Liver (tissue), 9 donors: ENCODE results near the gene NRG2. TPM values are rescaled to one million over a fixed set of nuclear protein-coding genes. Genes with fewer than 3 reads are reported as not detected.

ENCODE experiments used
- DNase-seq: peaks from one replicate; pipeline ENCODE4 v3.0.0-alpha.2; 2017; ENCODE audit warnings: low spot score
- H3K27ac ChIP-seq, 2 donors: one replicate each; pipeline ENCODE4 v1.7.0; 2013; ENCODE audit warnings: inconsistent platforms in 2 of 2, low read length in 2 of 2, control low read depth in 1 of 2, low read depth in 1 of 2, mild to moderate bottlenecking in 1 of 2
- H3K27me3 ChIP-seq, 4 donors: one replicate each; pipeline versions ENCODE4 v1.6.1 to v1.7.0; 2013; ENCODE audit warnings: low read length in 3 of 4, inconsistent platforms in 1 of 4, mild to moderate bottlenecking in 1 of 4, moderate library complexity in 1 of 4; ENCODE audit not compliant: control insufficient read depth in 4 of 4, insufficient read depth in 4 of 4
- H3K36me3 ChIP-seq, 4 donors: one replicate each; pipeline versions ENCODE4 v1.6.1 to v1.7.0; 2013; ENCODE audit warnings: low read length in 3 of 4, mild to moderate bottlenecking in 3 of 4, low read depth in 1 of 4, moderate library complexity in 1 of 4; ENCODE audit not compliant: control insufficient read depth in 4 of 4, insufficient read depth in 3 of 4
- H3K4me1 ChIP-seq, 4 donors: one replicate each; pipeline versions ENCODE4 v1.6.1 to v1.7.0; 2013; ENCODE audit warnings: low read length in 3 of 4, mild to moderate bottlenecking in 3 of 4, moderate library complexity in 1 of 4; ENCODE audit not compliant: control insufficient read depth in 4 of 4, insufficient read depth in 4 of 4
- H3K4me3 ChIP-seq, 3 donors: one replicate each; pipeline versions ENCODE4 v1.6.1 to v1.7.0; 2013; ENCODE audit warnings: low read length in 3 of 3, control low read depth in 1 of 3, low read depth in 1 of 3, mild to moderate bottlenecking in 1 of 3
- H3K9ac ChIP-seq, 2 donors: one replicate each; pipeline ENCODE4 v1.7.0; 2013; ENCODE audit warnings: low read length in 2 of 2, mild to moderate bottlenecking in 2 of 2, moderate library complexity in 2 of 2, control low read depth in 1 of 2, low read depth in 1 of 2
- H3K9me3 ChIP-seq, 4 donors: one replicate each; pipeline versions ENCODE4 v1.6.1 to v1.7.0; 2013; ENCODE audit warnings: low read length in 3 of 4; ENCODE audit not compliant: control insufficient read depth in 4 of 4
- EGR1 ChIP-seq, 2 donors: IDR thresholded peaks; 2 replicates each; pipeline ENCODE4 v1.6.1; 2016 to 2018; ENCODE audit warnings: antibody characterized with exemption in 2 of 2, low read depth in 2 of 2
- HNF4A ChIP-seq, 2 donors: conservative IDR thresholded peaks; 2 replicates each; pipeline ENCODE4 v1.6.1; 2016; ENCODE audit warnings: antibody characterized with exemption in 2 of 2, mild to moderate bottlenecking in 2 of 2
- HNF4G ChIP-seq: IDR thresholded peaks from 2 replicates; pipeline ENCODE4 v1.6.1; 2016; ENCODE audit warnings: antibody characterized with exemption
- MAX ChIP-seq: IDR thresholded peaks from 2 replicates; pipeline ENCODE4 v1.6.1; 2016; ENCODE audit warnings: antibody characterized with exemption
- RAD21 ChIP-seq, 2 donors: IDR thresholded peaks; 2 replicates each; pipeline ENCODE4 v1.6.1; 2016; ENCODE audit warnings: antibody characterized with exemption in 2 of 2, mild to moderate bottlenecking in 2 of 2
- REST ChIP-seq: IDR thresholded peaks from 2 replicates; pipeline ENCODE4 v1.6.1; 2016; ENCODE audit warnings: antibody characterized with exemption, mild to moderate bottlenecking
- RXRA ChIP-seq, 2 donors: IDR thresholded peaks; 2 replicates each; pipeline ENCODE4 v1.6.1; 2017 to 2018; ENCODE audit warnings: antibody characterized with exemption in 2 of 2, mild to moderate bottlenecking in 1 of 2
- SP1 ChIP-seq: IDR thresholded peaks from 2 replicates; pipeline ENCODE4 v1.6.1; 2018; ENCODE audit warnings: antibody characterized with exemption, mild to moderate bottlenecking
- YY1 ChIP-seq: IDR thresholded peaks from 2 replicates; pipeline ENCODE4 v1.6.1; 2016; ENCODE audit warnings: antibody characterized with exemption, mild to moderate bottlenecking
- ZBTB33 ChIP-seq: IDR thresholded peaks from 2 replicates; pipeline ENCODE4 v1.6.1; 2016; ENCODE audit warnings: antibody characterized with exemption
- WGBS: extraction: QIAGEN DNeasy Blood & Tissue Kit; methylation state at CpG from one replicate; pipeline ENCODE4 v1.1.7; 2013; 5-methylcytosine and 5-hydroxymethylcytosine counted together
- polyA plus RNA-seq, 2 donors: library from polyadenylated mRNA; stranded (reverse) in 1 of 2; unstranded in 1 of 2; fragments of 200-250 nt in 1 of 2; fragments of >200 nt in 1 of 2; fragmentation: Nextera tagmentation in 1 of 2; extraction: Ambion mirVana in 1 of 2; gene quantifications; one replicate each; pipeline versions ENCODE4 v1.2.1 to v1.2.3, GENCODE V29; 2013 to 2015
- total RNA-seq, 2 donors: library from RNA; depleted of rRNA; stranded (reverse); fragments of >200 nt; gene quantifications; one replicate each; pipeline ENCODE4 v1.2.3, GENCODE V29; 2014
- donor health status: healthy.
- donor health status: healthy.
- donor health status: healthy.
- donor health status: healthy.
- donor health status: healthy.

NRG2 gene
- total and polyA plus RNA-seq, 4 donors, result 0.07 to 0.08 TPM; not detected in 2

GRCh38 chr5:139807647-139808030 is 235.5 kb downstream of the NRG2 start (continued):
- TF ChIP-seq REST, result no peak
- no peak for TF ChIP-seq YY1
- no peak for TF ChIP-seq HNF4A (conservative IDR thresholded peaks at IDR 0.05)

- Histone ChIP-seq H3K9me3 (no peaks in the 10 kb centered on the region), H3K9ac (no peak overlapping the region), H3K27ac (no peak overlapping the region), H3K4me1 (no peaks in the 10 kb centered on the region), H3K27me3 (no peaks in the 10 kb centered on the region), H3K36me3 (no peaks in the 10 kb centered on the region), H3K4me3 (no peak overlapping the region)
- TF ChIP-seq SP1 (no peak), HNF4G (no peak), RXRA (IDR thresholded peaks at IDR 0.05) (no peak), EGR1 (IDR thresholded peaks at IDR 0.05; ENCODE audit: low read depth in 2 of 2) (no peak)
- 70% methylated on average over 8 of the region's 8 CpGs for WGBS
- no peak for DNase-seq
These were observed 236.1 kb downstream of the NRG2 start for GRCh38 chr5:139806726-139807646.

- H3K9ac ChIP-seq, result no peak overlapping the region
- DNase-seq, result no peak
- no peak for TF ChIP-seq MAX
- TF ChIP-seq SP1, result no peak
- no peaks in the 10 kb centered on the region for H3K36me3 ChIP-seq
- no peaks in the 10 kb centered on the region for H3K27me3 ChIP-seq
- no peaks in the 10 kb centered on the region for H3K9me3 ChIP-seq
- no peak overlapping the region for H3K27ac ChIP-seq
- WGBS, result 94% methylated on average over 4 of the region's 4 CpGs
- H3K4me1 ChIP-seq, result no peaks in the 10 kb centered on the region
- no peak overlapping the region for H3K4me3 ChIP-seq
These were observed 237.0 kb downstream of the NRG2 start for GRCh38 chr5:139806111-139806510.

GRCh38 chr5:139805545-139805944 is 237.6 kb downstream of the NRG2 start:
- Histone ChIP-seq H3K9ac (no peak overlapping the region), H3K4me1 (no peaks in the 10 kb centered on the region), H3K27ac (no peak overlapping the region), H3K4me3 (no peak overlapping the region), H3K27me3 (no peaks in the 10 kb centered on the region), H3K9me3 (no peaks in the 10 kb centered on the region), H3K36me3 (no peaks in the 10 kb centered on the region)
- DNase-seq, result no peak
- TF ChIP-seq RAD21 (IDR thresholded peaks at IDR 0.05) (no peak), SP1 (no peak), ZBTB33 (no peak)
- 98% methylated on average over 2 of the region's 2 CpGs for WGBS
